Measurements from ENCODE around the gene SRPK3.
"Not testable (repeated sequence)": the region's sequence is repeated elsewhere in the genome, so short reads cannot be mapped to it uniquely, and the experiment has no call there.

The SRPK3 gene

DNA sequence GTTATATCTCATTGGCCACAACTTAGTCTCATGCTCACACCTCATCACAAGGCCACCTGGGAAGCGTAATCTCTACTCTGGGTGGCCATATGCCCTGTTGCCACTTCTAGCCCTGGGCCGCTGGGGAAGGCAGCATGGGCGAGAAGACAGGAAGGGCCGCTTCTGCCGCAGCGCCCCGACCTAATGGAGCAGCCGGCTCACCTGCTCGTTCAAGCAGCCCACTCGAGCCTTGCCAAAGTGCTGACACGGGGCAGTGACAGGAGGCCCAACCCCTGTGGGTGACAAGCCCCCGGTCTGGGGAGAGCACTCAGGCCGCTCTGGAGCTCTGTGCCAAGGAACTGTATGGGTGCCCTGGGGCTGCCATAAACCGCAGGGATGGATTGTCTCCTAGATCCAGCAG, 38.7 kb upstream of the SRPK3 start:
- not testable (repeated sequence) for H3K4me3 Mint-ChIP-seq; H3K27me3 Mint-ChIP-seq; DNase-seq; H3K9me3 Mint-ChIP-seq; H3K36me3 Mint-ChIP-seq (ENCODE audit: low read depth); ATAC-seq; H3K27ac Mint-ChIP-seq
- peaks cover 14% of the 10 kb centered on the region for H3K4me1 Mint-ChIP-seq

- H3K27me3 Mint-ChIP-seq; H3K36me3 Mint-ChIP-seq (ENCODE audit: low read depth); DNase-seq; ATAC-seq; H3K4me3 Mint-ChIP-seq; H3K9me3 Mint-ChIP-seq; H3K27ac Mint-ChIP-seq: not testable (repeated sequence)
- H3K4me1 Mint-ChIP-seq: peaks cover 14% of the 10 kb centered on the region
These were observed 37.9 kb upstream of the SRPK3 start for GRCh38 chrX:153742796-153743467.

- H3K4me1 Mint-ChIP-seq: peaks cover 14% of the 10 kb centered on the region
- not testable (repeated sequence) for H3K36me3 Mint-ChIP-seq (ENCODE audit: low read depth); H3K4me3 Mint-ChIP-seq; H3K9me3 Mint-ChIP-seq; H3K27ac Mint-ChIP-seq; ATAC-seq; DNase-seq; H3K27me3 Mint-ChIP-seq
These were observed 37.2 kb upstream of the SRPK3 start for GRCh38 chrX:153743468-153744209.

DNA sequence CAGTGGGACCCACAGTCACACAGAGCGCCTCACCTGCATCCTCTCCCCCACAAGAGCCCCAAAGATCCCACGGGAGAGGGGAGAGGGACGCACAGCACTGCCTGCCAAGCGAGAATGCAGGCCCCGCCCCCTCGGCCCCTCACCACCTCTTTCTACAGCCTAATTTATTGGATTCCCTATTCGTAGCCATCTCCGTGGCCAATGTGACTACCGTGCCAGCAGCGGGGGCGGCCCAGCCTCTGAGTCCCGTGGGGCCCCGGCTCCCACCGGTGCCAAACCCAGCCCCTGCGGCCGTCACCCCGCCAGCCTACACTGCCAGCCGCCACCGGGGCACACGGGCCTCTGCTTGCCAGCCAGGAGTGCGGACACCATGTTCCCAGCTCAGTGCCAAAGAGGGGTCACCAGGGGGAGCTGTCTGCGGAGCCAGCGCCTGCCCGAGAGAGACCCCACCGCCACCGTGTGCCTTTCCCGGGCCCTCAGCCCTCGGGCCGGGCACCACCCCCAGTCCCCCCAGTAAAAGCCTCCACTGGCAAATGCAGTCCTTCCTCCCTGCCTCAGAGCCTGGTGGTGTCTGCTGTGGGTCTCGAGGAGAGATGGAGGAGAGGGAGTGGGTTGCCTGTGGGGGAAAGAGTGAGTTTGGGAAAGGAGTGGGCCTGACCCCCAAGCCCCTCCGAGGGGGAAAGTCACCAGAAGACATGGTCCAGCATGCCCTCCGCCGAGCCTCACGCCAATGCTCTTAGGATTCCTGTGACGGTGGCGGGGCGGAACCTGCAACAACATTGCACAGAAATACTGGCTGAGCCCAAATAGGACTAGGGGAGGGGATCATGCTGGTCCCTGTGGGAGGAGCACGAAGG, 36.4 kb upstream of the SRPK3 start:
- Mint-ChIP-seq H3K36me3 (ENCODE audit: low read depth) (no peaks in the 10 kb centered on the region), H3K27ac (no peak overlapping the region), H3K4me3 (no peak overlapping the region), H3K9me3 (no peaks in the 10 kb centered on the region), H3K4me1 (peaks cover 14% of the 10 kb centered on the region), H3K27me3 (peaks cover 4% of the 10 kb centered on the region)
- no peak for ATAC-seq
- no peak for DNase-seq

- not testable (repeated sequence) for H3K27ac Mint-ChIP-seq; H3K4me3 Mint-ChIP-seq; DNase-seq; ATAC-seq; H3K9me3 Mint-ChIP-seq; H3K27me3 Mint-ChIP-seq; H3K36me3 Mint-ChIP-seq (ENCODE audit: low read depth); H3K4me1 Mint-ChIP-seq
These were observed 35.8 kb upstream of the SRPK3 start for GRCh38 chrX:153745067-153745433.

DNA sequence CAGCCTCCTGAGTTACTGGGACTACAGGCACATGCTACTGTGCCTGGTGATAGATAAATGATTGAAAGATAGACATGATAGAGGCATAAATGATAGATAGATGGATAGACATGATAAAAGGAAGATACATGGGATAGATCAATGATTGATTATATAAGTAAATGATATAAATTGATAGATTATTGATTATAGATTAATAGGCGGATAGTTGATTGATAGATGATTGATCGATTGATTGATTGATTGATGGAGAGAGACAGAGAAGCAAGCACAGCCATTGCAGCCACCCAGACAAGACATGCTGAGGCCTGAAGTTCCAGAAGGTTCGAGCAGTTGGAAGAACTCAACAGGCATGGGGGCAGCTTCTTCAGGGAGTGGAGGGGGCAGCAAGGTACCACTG, 34.5 kb upstream of the SRPK3 start:
- no peak for DNase-seq
- no peak for ATAC-seq
- H3K27me3 Mint-ChIP-seq: peaks cover 4% of the 10 kb centered on the region
- no peak overlapping the region for H3K27ac Mint-ChIP-seq
- H3K36me3 Mint-ChIP-seq (ENCODE audit: low read depth): no peaks in the 10 kb centered on the region
- H3K4me3 Mint-ChIP-seq: no peak overlapping the region
- H3K4me1 Mint-ChIP-seq: peaks cover 4% of the 10 kb centered on the region
- no peaks in the 10 kb centered on the region for H3K9me3 Mint-ChIP-seq

DNA sequence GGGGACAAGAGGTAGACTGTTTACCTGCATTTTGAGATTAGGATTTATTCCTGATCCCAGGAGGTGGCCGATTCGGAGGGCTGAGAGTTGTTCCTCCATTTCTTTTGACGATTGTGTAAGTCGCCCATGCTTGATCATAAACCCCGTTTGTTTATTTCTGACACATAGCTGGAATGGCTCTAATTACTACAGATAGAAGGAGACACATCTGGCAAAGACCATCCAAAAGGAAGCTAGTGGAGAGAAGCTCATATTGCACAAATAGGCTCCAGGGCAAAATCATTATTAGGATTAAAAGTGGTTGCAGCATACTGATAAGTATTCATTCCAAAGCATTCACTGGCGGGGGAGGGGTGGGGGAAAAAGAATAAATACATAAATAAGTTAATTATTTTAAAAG, 33.9 kb upstream of the SRPK3 start:
- not testable (repeated sequence) for H3K36me3 Mint-ChIP-seq (ENCODE audit: low read depth); H3K4me3 Mint-ChIP-seq; H3K27me3 Mint-ChIP-seq; DNase-seq; ATAC-seq; H3K9me3 Mint-ChIP-seq; H3K27ac Mint-ChIP-seq; H3K4me1 Mint-ChIP-seq

- not testable (repeated sequence) for H3K9me3 Mint-ChIP-seq; H3K27ac Mint-ChIP-seq; H3K27me3 Mint-ChIP-seq; H3K4me3 Mint-ChIP-seq; DNase-seq; H3K36me3 Mint-ChIP-seq (ENCODE audit: low read depth); H3K4me1 Mint-ChIP-seq; ATAC-seq
These were observed 31.8 kb upstream of the SRPK3 start for GRCh38 chrX:153749017-153749416.

- ATAC-seq: no peak
- H3K27ac Mint-ChIP-seq: no peak overlapping the region
- H3K4me3 Mint-ChIP-seq: no peak overlapping the region
- H3K27me3 Mint-ChIP-seq: no peaks in the 10 kb centered on the region
- H3K36me3 Mint-ChIP-seq (ENCODE audit: low read depth): no peaks in the 10 kb centered on the region
- no peaks in the 10 kb centered on the region for H3K9me3 Mint-ChIP-seq
- H3K4me1 Mint-ChIP-seq: no peaks in the 10 kb centered on the region
- DNase-seq: no peak
These were observed 30.6 kb upstream of the SRPK3 start for GRCh38 chrX:153750127-153750774.

DNA sequence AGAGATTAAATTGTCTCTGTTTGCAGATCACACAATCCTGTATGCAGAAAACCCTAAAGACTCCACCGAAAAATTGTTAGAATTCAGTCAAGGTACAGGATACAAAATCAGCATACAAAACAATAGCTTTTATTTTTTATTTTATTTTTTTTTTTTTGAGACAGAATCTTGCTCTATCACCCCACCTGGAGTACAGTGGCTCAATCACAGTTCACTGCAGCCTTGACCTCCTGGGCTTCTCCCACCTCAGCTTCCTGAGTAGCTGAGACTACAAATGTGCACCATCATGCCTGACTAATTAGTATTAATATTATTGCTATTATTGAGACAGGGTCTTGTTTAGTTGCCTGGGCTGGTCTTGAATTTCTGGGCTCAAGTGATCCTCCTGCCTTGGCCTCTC, 25.7 kb upstream of the SRPK3 start:
- Mint-ChIP-seq H3K27me3 (no peaks in the 10 kb centered on the region), H3K4me1 (no peaks in the 10 kb centered on the region), H3K36me3 (ENCODE audit: low read depth) (no peaks in the 10 kb centered on the region), H3K9me3 (no peaks in the 10 kb centered on the region), H3K4me3 (no peak overlapping the region), H3K27ac (no peak overlapping the region)
- ATAC-seq: no peak
- no peak for DNase-seq

GRCh38 chrX:153761863-153762262, 19.0 kb upstream of the SRPK3 start:
- no peaks in the 10 kb centered on the region for H3K27me3 Mint-ChIP-seq
- H3K4me3 Mint-ChIP-seq: no peak overlapping the region
- ATAC-seq: no peak

DNA sequence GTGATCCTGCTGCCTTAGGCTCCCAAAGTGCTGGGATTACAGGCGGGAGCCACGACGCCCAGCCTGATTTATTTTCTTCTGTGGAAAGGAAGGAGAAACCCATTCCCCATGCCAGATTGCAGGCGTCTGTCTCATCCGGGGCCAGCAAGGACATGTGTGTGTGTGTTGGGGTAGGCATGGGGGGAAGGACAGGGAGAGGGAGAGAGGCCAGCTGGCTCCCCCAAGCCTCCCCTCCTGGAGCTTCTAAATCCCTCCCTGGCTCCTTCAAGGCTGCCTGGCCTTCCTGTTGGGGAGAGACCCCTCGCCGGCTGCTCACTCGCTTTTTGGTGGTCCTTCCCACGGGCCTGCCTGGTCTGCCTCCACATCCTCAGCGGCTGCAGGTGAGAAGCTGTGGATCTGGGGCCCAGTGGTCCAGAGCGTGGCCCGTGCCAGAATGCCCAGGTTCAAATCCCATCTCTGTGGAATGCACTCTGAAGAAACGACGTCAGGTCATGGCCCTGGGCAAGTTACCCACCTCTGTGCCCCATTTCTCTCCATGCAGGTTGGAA, 18.1 kb upstream of the SRPK3 start:
- no peaks in the 10 kb centered on the region for H3K9me3 Mint-ChIP-seq
- H3K27me3 Mint-ChIP-seq: no peaks in the 10 kb centered on the region
- DNase-seq: no peak
- peaks cover 13% of the 10 kb centered on the region for H3K4me1 Mint-ChIP-seq
- no peaks in the 10 kb centered on the region for H3K36me3 Mint-ChIP-seq (ENCODE audit: low read depth)
- no peak for ATAC-seq
- no peak overlapping the region for H3K4me3 Mint-ChIP-seq
- H3K27ac Mint-ChIP-seq: no peak overlapping the region

More at GRCh38 chrX:153761863-153762262, 19.0 kb upstream of the SRPK3 start:
- no peaks in the 10 kb centered on the region for H3K9me3 Mint-ChIP-seq
- DNase-seq: no peak
- H3K4me1 Mint-ChIP-seq: peaks cover 12% of the 10 kb centered on the region
- no peaks in the 10 kb centered on the region for H3K36me3 Mint-ChIP-seq (ENCODE audit: low read depth)
- no peak overlapping the region for H3K27ac Mint-ChIP-seq

- H3K27ac Mint-ChIP-seq: no peak overlapping the region
- no peak for ATAC-seq
These were observed 17.4 kb upstream of the SRPK3 start for GRCh38 chrX:153763298-153763932.

More at GRCh38 chrX:153763298-153763932, 17.4 kb upstream of the SRPK3 start:
- no peak overlapping the region for H3K4me3 Mint-ChIP-seq
- peaks cover 17% of the 10 kb centered on the region for H3K4me1 Mint-ChIP-seq
- no peaks in the 10 kb centered on the region for H3K9me3 Mint-ChIP-seq
- H3K36me3 Mint-ChIP-seq (ENCODE audit: low read depth): no peaks in the 10 kb centered on the region
- no peaks in the 10 kb centered on the region for H3K27me3 Mint-ChIP-seq
- no peak for DNase-seq
